SU-DHL-6 (cell line): ENCODE data around the gene DPH7.

Experiments used
- EZH2phosphoT487 ChIP-seq: fragments of 200-600 bp; sonication (generic), shearing (Covaris generic); conservative IDR thresholded peaks from 2 replicates; pipeline ENCODE4 v1.6.1; 2018; ENCODE audit warnings: mild to moderate bottlenecking, antibody characterized with exemption, low read length, moderate library complexity, mixed read lengths
- TF ChIP-seq, protein P1 (sequence below): fragments of 200-600 bp; sonication (generic); IDR thresholded peaks from one replicate; pipeline ENCODE4 v1.5.1; 2017; ENCODE audit warnings: antibody characterized with exemption, mild to moderate bottlenecking, low read length, moderate library complexity; ENCODE audit not compliant: insufficient read depth, poor library complexity, severe bottlenecking

- TF ChIP-seq, protein P1, sequence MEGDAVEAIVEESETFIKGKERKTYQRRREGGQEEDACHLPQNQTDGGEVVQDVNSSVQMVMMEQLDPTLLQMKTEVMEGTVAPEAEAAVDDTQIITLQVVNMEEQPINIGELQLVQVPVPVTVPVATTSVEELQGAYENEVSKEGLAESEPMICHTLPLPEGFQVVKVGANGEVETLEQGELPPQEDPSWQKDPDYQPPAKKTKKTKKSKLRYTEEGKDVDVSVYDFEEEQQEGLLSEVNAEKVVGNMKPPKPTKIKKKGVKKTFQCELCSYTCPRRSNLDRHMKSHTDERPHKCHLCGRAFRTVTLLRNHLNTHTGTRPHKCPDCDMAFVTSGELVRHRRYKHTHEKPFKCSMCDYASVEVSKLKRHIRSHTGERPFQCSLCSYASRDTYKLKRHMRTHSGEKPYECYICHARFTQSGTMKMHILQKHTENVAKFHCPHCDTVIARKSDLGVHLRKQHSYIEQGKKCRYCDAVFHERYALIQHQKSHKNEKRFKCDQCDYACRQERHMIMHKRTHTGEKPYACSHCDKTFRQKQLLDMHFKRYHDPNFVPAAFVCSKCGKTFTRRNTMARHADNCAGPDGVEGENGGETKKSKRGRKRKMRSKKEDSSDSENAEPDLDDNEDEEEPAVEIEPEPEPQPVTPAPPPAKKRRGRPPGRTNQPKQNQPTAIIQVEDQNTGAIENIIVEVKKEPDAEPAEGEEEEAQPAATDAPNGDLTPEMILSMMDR = no peak
- TF ChIP-seq EZH2phosphoT487 = no peak
Observed at GRCh38 chr9:137605121-137606004, 26.6 kb upstream of the DPH7 start, which contains the start of gene ARRDC1.
